Sciatic nerve (tissue), 2 donors: ENCODE measurements around the gene PIGU. TPM values are rescaled to one million over a fixed set of nuclear protein-coding genes. Genes with fewer than 3 reads are reported as not detected.
"Not testable (repeated sequence)": the region's sequence is repeated elsewhere in the genome, so short reads cannot be mapped to it uniquely, and the experiment has no call there.

Source experiments
- ATAC-seq: fragments of 200-7000 bp; cut with Tn5 transposase; one replicate; pipeline ENCODE4 v1.9.1; 2020; ENCODE audit warnings: mild to moderate bottlenecking, moderate library complexity
- DNase-seq: peaks from one replicate; pipeline ENCODE4 v3.0.0-alpha.2; 2020; ENCODE audit warnings: low spot score
- intact Hi-C: fragments of 100-400 bp; cut with DNase I; formaldehyde crosslinking; loops from one replicate; pipeline ENCODE4 v1.14.2; 2022
- total RNA-seq: library from RNA; stranded (reverse); fragmentation: NEBNext Ultra II Directional; extraction: Animal tissue kit (Norgen Biotek cat#: 25700); gene quantifications from one replicate; pipeline ENCODE4 v1.2.1, GENCODE V29; 2021
- donor health status: DM: no; HTN: no; CAD: no.
- donor health status: DM: no; HTN: no; CAD: no.

Gene PIGU
- total RNA-seq, 1 donor from 2014 or later, result 28.2 TPM

GRCh38 chr20:34634392-34634791 lies 42.5 kb downstream of the PIGU start:
- intact Hi-C loops, result no loop called here
- DNase-seq (no peak), ATAC-seq (no peak)

- ATAC-seq (no peak), DNase-seq (no peak)
- intact Hi-C loops, result no loop called here
Measured at GRCh38 chr20:34632870-34633452, 43.9 kb downstream of the PIGU start.

GRCh38 chr20:34629904-34630303 lies 47.0 kb downstream of the PIGU start:
- ATAC-seq (no peak), DNase-seq (no peak)
- intact Hi-C loops, result no loop called here

- intact Hi-C loops, result no loop called here
- no peak for ATAC-seq
- no peak for DNase-seq
Measured at GRCh38 chr20:34629342-34629741, 47.5 kb downstream of the PIGU start.

GRCh38 chr20:34628026-34628425 lies 48.9 kb downstream of the PIGU start:
- ATAC-seq (no peak), DNase-seq (no peak)
- intact Hi-C loops, result no loop called here

- intact Hi-C loops, result no loop called here
- ATAC-seq (no peak), DNase-seq (no peak)
Measured at GRCh38 chr20:34627458-34627857, 49.4 kb downstream of the PIGU start.

DNA sequence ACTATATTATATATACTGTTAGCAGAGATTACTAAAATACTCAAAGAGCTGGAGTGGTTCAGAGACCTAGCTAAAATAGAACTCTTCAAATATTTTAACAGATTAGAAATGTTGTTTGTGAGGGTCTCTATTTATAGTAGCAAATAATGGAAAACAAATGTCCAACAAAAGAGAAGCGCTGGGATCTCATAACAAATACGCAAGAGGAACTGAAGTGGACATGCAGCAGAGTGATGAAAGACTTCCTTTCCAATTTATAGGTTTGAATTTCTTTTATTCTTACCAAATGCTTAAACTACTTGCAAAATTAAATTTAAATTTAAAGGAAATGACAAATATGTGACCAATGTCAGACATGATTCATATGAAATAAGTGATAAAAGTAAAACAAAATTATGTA lies 49.9 kb downstream of the PIGU start:
- ATAC-seq (no peak), DNase-seq (no peak)
- intact Hi-C loops, result no loop called here

DNA sequence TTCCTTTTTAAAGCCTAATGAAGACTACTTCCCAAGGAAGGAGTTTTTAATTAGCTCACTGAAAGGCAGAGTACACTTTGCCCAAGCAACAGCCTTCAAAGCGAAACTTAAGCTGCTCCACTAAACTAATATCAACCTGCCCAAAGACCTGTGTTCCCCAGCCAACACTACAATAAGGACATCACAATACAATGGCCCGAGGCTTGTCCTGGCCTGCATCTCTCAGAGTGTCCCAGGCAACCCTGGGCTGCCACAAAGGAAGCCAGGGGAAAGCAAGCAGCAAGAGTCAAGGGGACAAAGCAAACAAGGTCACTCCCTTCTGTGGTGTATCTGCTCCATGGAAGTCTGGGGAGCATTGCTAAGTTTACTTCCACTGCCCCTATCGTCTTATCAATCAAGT lies 52.3 kb downstream of the PIGU start:
- ATAC-seq, result no peak
- intact Hi-C loops, result no loop called here
- no peak for DNase-seq

DNA sequence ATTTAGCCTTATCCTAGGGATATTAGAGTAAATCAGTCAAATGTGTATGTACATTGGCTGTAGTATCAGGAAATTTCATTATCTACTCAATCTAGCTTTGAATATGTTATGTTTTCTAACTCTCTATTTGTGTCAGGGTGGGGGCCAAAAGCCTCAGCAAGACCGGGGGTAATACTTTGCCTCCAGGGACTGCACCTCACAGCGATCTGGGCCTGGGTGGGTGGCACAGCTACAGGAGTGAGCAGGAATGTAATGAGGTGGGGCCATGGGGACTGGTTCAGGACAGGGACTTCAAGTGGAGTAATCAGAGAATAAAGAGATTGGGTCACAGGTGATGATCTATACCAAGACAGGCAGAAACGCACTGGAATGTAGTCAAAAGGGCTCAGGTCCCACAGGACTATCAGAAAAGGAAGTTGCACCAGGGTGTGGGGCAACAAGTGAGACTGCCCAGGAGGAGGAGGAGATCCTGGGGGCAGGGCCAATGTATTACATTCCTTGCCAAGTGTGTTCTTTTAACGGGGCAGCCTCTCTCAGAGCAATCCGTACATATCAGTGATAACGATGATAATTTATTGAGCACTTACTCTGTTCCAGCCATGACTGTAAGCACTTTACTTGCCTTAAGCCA lies 54.0 kb downstream of the PIGU start:
- ATAC-seq (no peak), DNase-seq (no peak)
- intact Hi-C loops, result no loop called here

GRCh38 chr20:34621383-34622367 lies 55.2 kb downstream of the PIGU start:
- no peak for DNase-seq
- intact Hi-C loops, result no loop called here
- no peak for ATAC-seq

GRCh38 chr20:34621036-34621343 lies 55.9 kb downstream of the PIGU start:
- ATAC-seq (no peak), DNase-seq (no peak)
- intact Hi-C loops, result no loop called here

- intact Hi-C loops, result no loop called here
Measured at GRCh38 chr20:34618676-34619075, 58.2 kb downstream of the PIGU start.

GRCh38 chr20:34616913-34617312 lies 60.0 kb downstream of the PIGU start:
- intact Hi-C loops, DNase-seq, ATAC-seq: not testable (repeated sequence)

More at GRCh38 chr20:34618676-34619075, 58.2 kb downstream of the PIGU start:
- no peak for ATAC-seq
- DNase-seq, result no peak

DNA sequence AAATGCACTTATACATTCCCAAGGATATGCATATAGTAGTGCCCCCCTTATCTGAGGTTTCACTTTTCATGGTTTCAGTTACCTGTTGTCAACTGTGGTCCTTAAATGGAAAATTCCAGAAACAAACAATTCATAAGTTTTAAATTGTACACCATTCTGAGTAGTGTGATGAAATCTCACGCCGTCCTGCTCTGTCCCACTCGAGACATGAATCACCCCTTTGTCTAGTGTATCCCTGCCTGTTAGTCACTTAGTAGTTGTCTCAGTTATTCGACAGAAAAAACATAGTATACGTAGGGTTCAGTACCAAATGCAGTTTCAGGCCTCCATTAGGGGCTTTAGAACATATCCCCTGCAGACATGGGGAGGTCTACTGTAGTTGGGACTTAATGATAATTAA lies 61.4 kb downstream of the PIGU start:
- intact Hi-C loops, result no loop called here
- DNase-seq (no peak), ATAC-seq (peak; percentile 51)

DNA sequence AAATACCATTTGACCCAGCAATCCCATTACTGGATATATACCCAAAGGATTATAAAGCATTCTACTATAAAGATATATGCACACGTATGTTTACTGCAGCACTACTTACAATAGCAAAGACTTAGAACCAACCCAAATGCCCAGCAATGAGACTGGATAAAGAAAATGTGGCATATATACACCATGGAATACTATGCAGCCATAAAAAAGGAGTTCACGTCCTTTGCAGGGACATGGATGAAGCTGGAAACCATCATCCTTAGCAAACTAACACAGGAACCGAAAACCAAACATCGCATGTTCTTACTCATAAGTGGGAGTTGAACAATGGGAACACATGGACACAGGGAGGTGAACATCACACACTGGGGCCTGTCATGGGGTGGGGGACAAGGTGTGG lies 64.9 kb downstream of the PIGU start:
- ATAC-seq, intact Hi-C loops, DNase-seq: not testable (repeated sequence)

- DNase-seq (no peak), ATAC-seq (no peak)
- intact Hi-C loops, result no loop called here
Measured at GRCh38 chr20:34607066-34607465, 69.8 kb downstream of the PIGU start.

DNA sequence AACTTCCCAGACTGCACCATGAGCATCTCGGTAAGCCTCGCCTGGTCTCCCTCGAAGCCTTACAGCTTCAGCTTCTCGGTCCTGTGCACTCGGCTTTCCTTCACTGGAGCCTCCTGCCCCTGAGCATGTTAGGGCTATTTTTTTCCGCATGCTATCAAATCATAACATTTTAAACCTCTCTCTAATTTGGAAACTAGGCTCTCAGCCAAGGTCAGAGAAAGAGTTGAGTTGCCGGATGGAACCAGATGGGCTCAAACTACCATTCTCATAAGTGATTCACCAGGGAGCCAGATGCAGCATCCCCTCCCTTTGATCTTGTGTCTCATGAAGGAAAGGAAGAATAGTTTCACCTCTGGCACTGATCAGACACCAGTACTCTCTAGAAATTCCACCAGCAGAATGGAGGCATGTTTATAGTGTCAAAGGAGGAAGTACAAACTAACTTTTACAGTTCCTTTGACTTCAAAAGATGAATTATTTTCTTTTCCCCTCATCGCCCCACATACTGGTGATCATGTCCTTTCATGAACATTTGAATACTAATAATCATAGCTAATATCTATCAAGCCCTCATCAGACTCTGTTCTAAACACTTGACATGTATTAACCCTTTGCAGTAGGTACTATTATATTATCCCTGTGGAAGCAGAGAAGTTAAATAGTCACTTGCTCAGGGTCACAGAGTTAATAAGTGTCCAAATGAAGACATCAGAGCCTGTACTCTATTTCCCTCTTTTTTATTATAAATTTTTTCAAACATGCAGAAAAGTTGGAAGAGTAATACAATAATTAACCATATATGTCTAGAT lies 71.7 kb downstream of the PIGU start:
- no peak for DNase-seq
- intact Hi-C loops, result no loop called here
- peak; percentile 79 for ATAC-seq

DNA sequence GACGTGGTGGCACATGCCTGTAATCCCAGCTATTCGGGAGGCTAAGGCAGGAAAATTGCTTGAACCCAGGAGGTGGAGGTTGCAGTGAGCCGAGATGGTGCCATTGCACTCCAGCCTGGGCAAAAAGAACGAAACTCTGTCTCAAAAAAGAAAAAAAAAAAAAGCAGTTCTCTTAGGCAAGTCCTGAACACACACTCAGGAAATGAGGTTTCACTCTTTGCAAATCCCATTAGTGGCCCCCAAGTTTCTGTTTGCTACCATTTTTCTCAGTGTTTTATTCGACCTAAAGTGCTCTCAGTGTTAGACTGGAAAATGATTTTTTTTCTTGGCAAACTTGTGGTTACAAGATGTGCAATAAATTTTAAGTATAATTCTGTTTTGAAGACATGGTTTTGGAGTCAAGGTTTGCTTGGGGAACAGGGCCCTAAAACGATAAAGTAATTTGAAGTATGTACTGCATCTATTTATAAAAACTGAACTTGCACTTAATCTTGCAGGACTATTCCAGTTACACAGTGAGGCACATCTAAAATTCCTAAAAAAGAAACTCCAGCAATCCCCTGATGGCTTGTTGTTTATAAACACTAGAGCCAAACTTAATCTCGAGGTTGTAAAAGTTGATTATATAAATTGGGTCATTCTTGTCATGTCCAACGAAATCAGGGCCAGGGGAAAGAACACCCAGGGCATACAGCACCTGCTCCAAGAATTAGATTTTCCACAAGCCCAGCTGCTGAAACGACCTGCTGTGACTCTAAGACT lies 75.8 kb downstream of the PIGU start:
- intact Hi-C loops, result no loop called here
- DNase-seq (no peak), ATAC-seq (peak; percentile 46)
